HEK293 (cell line): ENCODE measurements around the gene DUS1L.

Experiments used
- CTCF ChIA-PET: fragments of 350-600 bp; formaldehyde crosslinking; extraction: SDS; loops from one replicate; lab custom pipeline; 2021; ENCODE audit warnings: antibody characterized with exemption; lab: Yijun Ruan, JAX
- POLR2A ChIA-PET: fragments of 300-600 bp; formaldehyde crosslinking; extraction: SDS; loops from one replicate; lab custom pipeline; 2020; ENCODE audit warnings: antibody characterized with exemption, inconsistent platforms; lab: Yijun Ruan, JAX
- H3K27ac ChIP-seq: fragments of 200-500 bp; sonication (Bioruptor generic); 2 replicates; pipeline ENCODE4 v1.5.1; 2014; ENCODE audit warnings: low read depth, low read length, control low read depth, inconsistent platforms; ENCODE audit errors: extremely low read depth
- H3K36me3 ChIP-seq, 2 experiments: fragments of 200-500 bp in 1 of 2; sonication (Bioruptor generic) in 1 of 2; 1 replicate in 1 of 2; 2 replicates in 1 of 2; pipeline ENCODE4 v1.5.1; 2014 to 2017; ENCODE audit warnings: inconsistent platforms in 2 of 2, low read length in 2 of 2; ENCODE audit not compliant: control insufficient read depth in 2 of 2, insufficient read depth in 1 of 2
- H3K4me1 ChIP-seq: fragments of 200-500 bp; sonication (Bioruptor generic); 2 replicates; pipeline ENCODE4 v1.5.1; 2014; ENCODE audit warnings: mild to moderate bottlenecking, low read length, inconsistent platforms; ENCODE audit not compliant: control insufficient read depth, insufficient read depth
- H3K4me3 ChIP-seq: 2 replicates; pipeline ENCODE4 v1.5.1; 2011; ENCODE audit warnings: low read depth, mild to moderate bottlenecking, control low read depth, low read length, moderate library complexity
- H3K9me3 ChIP-seq: fragments of 200-500 bp; sonication (Bioruptor generic); 2 replicates; pipeline ENCODE4 v1.5.1; 2014; ENCODE audit warnings: low read depth, low read length, inconsistent platforms; ENCODE audit not compliant: control insufficient read depth, insufficient read depth
- FEZF1 ChIP-seq: fragments of 450-650 bp; formaldehyde crosslinking; IDR thresholded peaks from 2 replicates; pipeline ENCODE4 v1.5.1; 2016; ENCODE audit warnings: missing biosample characterization, missing genetic modification characterization
- HOXA7 ChIP-seq: sonication (generic); formaldehyde crosslinking; IDR thresholded peaks from 2 replicates; pipeline ENCODE4 v1.8.1; 2022; ENCODE audit warnings: missing genetic modification reagents, borderline replicate concordance
- ZBTB48 ChIP-seq: fragments of 450-650 bp; formaldehyde crosslinking; IDR thresholded peaks from 2 replicates; pipeline ENCODE4 v1.5.1; 2016; ENCODE audit warnings: missing biosample characterization, missing genetic modification characterization
- ZNF112 ChIP-seq: fragments of 450-650 bp; formaldehyde crosslinking; IDR thresholded peaks from 2 replicates; pipeline ENCODE4 v1.5.0; 2017; ENCODE audit warnings: missing biosample characterization, missing genetic modification characterization
- ZNF155 ChIP-seq: fragments of 450-650 bp; formaldehyde crosslinking; IDR thresholded peaks from 2 replicates; pipeline ENCODE4 v1.5.1; 2016; ENCODE audit warnings: missing biosample characterization, missing genetic modification characterization
- ZNF16 ChIP-seq: fragments of 450-650 bp; formaldehyde crosslinking; IDR thresholded peaks from 2 replicates; pipeline ENCODE4 v1.5.1; 2016; ENCODE audit warnings: low read depth, missing biosample characterization, missing genetic modification characterization
- ZNF184 ChIP-seq: fragments of 450-650 bp; IDR thresholded peaks from 2 replicates; pipeline ENCODE4 v1.5.1; 2018; ENCODE audit warnings: missing biosample characterization, mild to moderate bottlenecking, missing genetic modification characterization
- ZNF19 ChIP-seq: fragments of 450-650 bp; formaldehyde crosslinking; IDR thresholded peaks from 2 replicates; pipeline ENCODE4; 2016; ENCODE audit warnings: missing biosample characterization, missing genetic modification characterization, low read depth
- ZNF223 ChIP-seq: fragments of 450-650 bp; formaldehyde crosslinking; IDR thresholded peaks from 2 replicates; pipeline ENCODE4 v1.5.1; 2016; ENCODE audit warnings: missing biosample characterization, missing genetic modification characterization
- ZNF274 ChIP-seq, 2 experiments: fragments of 200-500 bp in 1 of 2; fragments of 450-650 bp in 1 of 2; sonication (Bioruptor generic) in 1 of 2; formaldehyde crosslinking in 1 of 2; IDR thresholded peaks; 2 replicates each; pipeline versions ENCODE4 v1.5.1 to v1.6.1; 2014 to 2016; ENCODE audit warnings: borderline replicate concordance in 1 of 2, inconsistent platforms in 1 of 2, low read length in 1 of 2, missing biosample characterization in 1 of 2, missing genetic modification characterization in 1 of 2
- ZNF324 ChIP-seq: fragments of 450-650 bp; formaldehyde crosslinking; IDR thresholded peaks from 2 replicates; pipeline ENCODE4 v1.5.1; 2016; ENCODE audit warnings: missing biosample characterization, missing genetic modification characterization
- ZNF350 ChIP-seq: fragments of 450-650 bp; formaldehyde crosslinking; IDR thresholded peaks from 2 replicates; pipeline ENCODE4 v1.5.0; 2017; ENCODE audit warnings: missing biosample characterization, mild to moderate bottlenecking, missing genetic modification characterization
- ZNF600 ChIP-seq: fragments of 450-650 bp; formaldehyde crosslinking; IDR thresholded peaks from 2 replicates; pipeline ENCODE4 v1.5.1; 2016; ENCODE audit warnings: missing biosample characterization, missing genetic modification characterization
- ZNF670 ChIP-seq: fragments of 450-650 bp; formaldehyde crosslinking; IDR thresholded peaks from 2 replicates; pipeline ENCODE4 v1.5.1; 2016; ENCODE audit warnings: missing biosample characterization, missing genetic modification characterization, low read depth
- ZNF707 ChIP-seq: fragments of 450-650 bp; formaldehyde crosslinking; IDR thresholded peaks from 2 replicates; pipeline ENCODE4 v1.5.1; 2016; ENCODE audit warnings: missing biosample characterization, missing genetic modification characterization
- ZSCAN23 ChIP-seq: fragments of 450-650 bp; formaldehyde crosslinking; IDR thresholded peaks from 2 replicates; pipeline ENCODE4 v1.5.1; 2016; ENCODE audit warnings: missing biosample characterization, missing genetic modification characterization
- ZSCAN30 ChIP-seq: fragments of 450-650 bp; IDR thresholded peaks from 2 replicates; pipeline ENCODE4 v1.5.1; 2018; ENCODE audit warnings: missing biosample characterization, mild to moderate bottlenecking, missing genetic modification characterization, moderate library complexity
- TF ChIP-seq, protein P1 (sequence below): fragments of 450-650 bp; formaldehyde crosslinking; IDR thresholded peaks from 2 replicates; pipeline ENCODE4 v1.5.1; 2016; ENCODE audit warnings: missing biosample characterization, missing genetic modification characterization
- TF ChIP-seq, protein P2 (sequence below): fragments of 450-650 bp; formaldehyde crosslinking; optimal IDR thresholded peaks from 2 replicates; pipeline ENCODE3; 2016; ENCODE audit warnings: missing biosample characterization, mild to moderate bottlenecking, missing genetic modification characterization
- TF ChIP-seq, protein P3 (sequence below): fragments of 450-650 bp; formaldehyde crosslinking; IDR thresholded peaks from 2 replicates; pipeline ENCODE4 v1.5.1; 2016; ENCODE audit warnings: missing biosample characterization, missing genetic modification characterization
- TF ChIP-seq, protein P4 (sequence below): fragments of 450-650 bp; formaldehyde crosslinking; IDR thresholded peaks from 2 replicates; pipeline ENCODE4 v1.5.1; 2016; ENCODE audit warnings: missing biosample characterization, missing genetic modification characterization
- TF ChIP-seq, protein P5 (sequence below): fragments of 450-650 bp; formaldehyde crosslinking; IDR thresholded peaks from 2 replicates; pipeline ENCODE4 v1.5.1; 2016; ENCODE audit warnings: missing biosample characterization, missing genetic modification characterization
- TF ChIP-seq, protein P6 (sequence below): fragments of 450-650 bp; formaldehyde crosslinking; IDR thresholded peaks from 2 replicates; pipeline ENCODE4 v1.5.1; 2016; ENCODE audit warnings: missing biosample characterization, missing genetic modification characterization

Gene DUS1L

DNA sequence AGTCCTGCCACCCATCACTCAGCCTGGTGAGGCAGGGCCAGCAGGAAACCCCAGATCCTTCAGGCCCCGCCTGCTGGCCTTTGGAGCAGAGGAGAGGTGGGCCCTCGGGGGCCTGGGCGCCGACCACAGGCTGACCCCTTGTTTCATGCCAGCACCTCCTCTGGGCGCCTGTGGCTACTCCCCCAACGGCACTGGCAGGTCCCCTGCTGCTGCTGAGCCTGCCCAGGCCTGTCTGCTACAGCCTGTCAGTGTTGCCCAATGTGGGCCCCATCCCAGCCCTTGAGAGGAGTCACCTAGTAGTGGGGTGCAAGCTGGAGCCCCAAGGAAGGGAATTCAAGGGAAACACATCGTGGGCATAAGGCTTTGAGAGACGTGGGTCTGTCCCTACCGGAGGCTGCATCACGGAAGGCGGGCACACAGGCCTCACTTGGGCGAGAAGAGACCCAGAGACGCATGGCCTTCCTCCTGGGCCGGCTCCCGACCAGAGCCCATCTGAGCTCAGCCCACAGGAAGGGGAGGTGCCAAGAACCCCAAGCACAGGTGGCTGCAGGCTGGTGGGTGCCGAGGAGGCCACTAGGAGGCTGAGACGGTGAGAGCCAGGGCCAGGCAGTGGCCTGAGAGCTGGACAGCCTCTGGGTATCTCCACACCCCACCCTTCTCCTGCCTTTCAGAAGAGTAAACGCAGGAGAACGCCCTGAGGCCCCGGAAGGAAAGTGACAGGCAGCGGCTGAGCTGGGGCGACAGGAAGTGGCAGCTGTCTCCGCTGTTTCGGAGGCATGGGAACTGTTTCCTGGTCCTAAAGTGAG, 40.5 kb upstream of the DUS1L start:
- ChIA-PET CTCF (interaction anchor here (0.5 to 1.3 kb wide), 13 partner anchors 8 to 805 kb away, joined by 3 to 13 read pairs (median 4); no protein-coding TSS in a partner anchor), POLR2A (interaction anchor here (1.0 to 2.8 kb wide), 10 partner anchors 8 to 147 kb away, joined by 3 to 14 read pairs (median 4); partner anchors contain the start of genes DCXR, FASN and RAC3)
- Histone ChIP-seq H3K9me3 (no peaks in the 10 kb centered on the region), H3K27ac (peak overlapping the region; percentile 64), H3K36me3 (peaks cover 0 to 3% of the 10 kb centered on the region in 2 experiments; a peak in 2 of 3 replicates), H3K4me3 (no peak overlapping the region), H3K4me1 (peaks cover 10% of the 10 kb centered on the region)
- TF ChIP-seq, protein P1, sequence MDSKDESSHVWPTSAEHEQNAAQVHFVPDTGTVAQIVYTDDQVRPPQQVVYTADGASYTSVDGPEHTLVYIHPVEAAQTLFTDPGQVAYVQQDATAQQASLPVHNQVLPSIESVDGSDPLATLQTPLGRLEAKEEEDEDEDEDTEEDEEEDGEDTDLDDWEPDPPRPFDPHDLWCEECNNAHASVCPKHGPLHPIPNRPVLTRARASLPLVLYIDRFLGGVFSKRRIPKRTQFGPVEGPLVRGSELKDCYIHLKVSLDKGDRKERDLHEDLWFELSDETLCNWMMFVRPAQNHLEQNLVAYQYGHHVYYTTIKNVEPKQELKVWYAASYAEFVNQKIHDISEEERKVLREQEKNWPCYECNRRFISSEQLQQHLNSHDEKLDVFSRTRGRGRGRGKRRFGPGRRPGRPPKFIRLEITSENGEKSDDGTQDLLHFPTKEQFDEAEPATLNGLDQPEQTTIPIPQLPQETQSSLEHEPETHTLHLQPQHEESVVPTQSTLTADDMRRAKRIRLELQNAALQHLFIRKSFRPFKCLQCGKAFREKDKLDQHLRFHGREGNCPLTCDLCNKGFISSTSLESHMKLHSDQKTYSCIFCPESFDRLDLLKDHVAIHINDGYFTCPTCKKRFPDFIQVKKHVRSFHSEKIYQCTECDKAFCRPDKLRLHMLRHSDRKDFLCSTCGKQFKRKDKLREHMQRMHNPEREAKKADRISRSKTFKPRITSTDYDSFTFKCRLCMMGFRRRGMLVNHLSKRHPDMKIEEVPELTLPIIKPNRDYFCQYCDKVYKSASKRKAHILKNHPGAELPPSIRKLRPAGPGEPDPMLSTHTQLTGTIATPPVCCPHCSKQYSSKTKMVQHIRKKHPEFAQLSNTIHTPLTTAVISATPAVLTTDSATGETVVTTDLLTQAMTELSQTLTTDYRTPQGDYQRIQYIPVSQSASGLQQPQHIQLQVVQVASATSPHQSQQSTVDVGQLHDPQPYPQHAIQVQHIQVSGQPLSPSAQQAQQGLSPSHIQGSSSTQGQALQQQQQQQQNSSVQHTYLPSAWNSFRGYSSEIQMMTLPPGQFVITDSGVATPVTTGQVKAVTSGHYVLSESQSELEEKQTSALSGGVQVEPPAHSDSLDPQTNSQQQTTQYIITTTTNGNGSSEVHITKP = no peak
- no peak for TF ChIP-seq ZNF670 (tag by site-specific recombination)
- no peak for TF ChIP-seq FEZF1 (tag by site-specific recombination)
- TF ChIP-seq HOXA7 (CRISPR knock-in tag) = no peak
- TF ChIP-seq ZNF155 (tag by site-specific recombination) = no peak
- peak; percentile 51; the same call in 1 of the 2 replicates for TF ChIP-seq ZNF324 (tag by site-specific recombination)
- TF ChIP-seq, protein P2, sequence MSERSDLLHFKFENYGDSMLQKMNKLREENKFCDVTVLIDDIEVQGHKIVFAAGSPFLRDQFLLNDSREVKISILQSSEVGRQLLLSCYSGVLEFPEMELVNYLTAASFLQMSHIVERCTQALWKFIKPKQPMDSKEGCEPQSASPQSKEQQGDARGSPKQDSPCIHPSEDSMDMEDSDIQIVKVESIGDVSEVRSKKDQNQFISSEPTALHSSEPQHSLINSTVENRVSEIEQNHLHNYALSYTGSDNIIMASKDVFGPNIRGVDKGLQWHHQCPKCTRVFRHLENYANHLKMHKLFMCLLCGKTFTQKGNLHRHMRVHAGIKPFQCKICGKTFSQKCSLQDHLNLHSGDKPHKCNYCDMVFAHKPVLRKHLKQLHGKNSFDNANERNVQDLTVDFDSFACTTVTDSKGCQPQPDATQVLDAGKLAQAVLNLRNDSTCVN (tag by site-specific recombination) = no peak
- TF ChIP-seq ZNF274 (IDR thresholded peaks at IDR 0.05; ENCODE audit: low read length) = no peak
- no peak for TF ChIP-seq ZNF274 (tag by site-specific recombination; IDR thresholded peaks at IDR 0.05; ENCODE audit: borderline replicate concordance)
- TF ChIP-seq ZSCAN30 (tag by site-specific recombination) = no peak
- TF ChIP-seq, protein P3, sequence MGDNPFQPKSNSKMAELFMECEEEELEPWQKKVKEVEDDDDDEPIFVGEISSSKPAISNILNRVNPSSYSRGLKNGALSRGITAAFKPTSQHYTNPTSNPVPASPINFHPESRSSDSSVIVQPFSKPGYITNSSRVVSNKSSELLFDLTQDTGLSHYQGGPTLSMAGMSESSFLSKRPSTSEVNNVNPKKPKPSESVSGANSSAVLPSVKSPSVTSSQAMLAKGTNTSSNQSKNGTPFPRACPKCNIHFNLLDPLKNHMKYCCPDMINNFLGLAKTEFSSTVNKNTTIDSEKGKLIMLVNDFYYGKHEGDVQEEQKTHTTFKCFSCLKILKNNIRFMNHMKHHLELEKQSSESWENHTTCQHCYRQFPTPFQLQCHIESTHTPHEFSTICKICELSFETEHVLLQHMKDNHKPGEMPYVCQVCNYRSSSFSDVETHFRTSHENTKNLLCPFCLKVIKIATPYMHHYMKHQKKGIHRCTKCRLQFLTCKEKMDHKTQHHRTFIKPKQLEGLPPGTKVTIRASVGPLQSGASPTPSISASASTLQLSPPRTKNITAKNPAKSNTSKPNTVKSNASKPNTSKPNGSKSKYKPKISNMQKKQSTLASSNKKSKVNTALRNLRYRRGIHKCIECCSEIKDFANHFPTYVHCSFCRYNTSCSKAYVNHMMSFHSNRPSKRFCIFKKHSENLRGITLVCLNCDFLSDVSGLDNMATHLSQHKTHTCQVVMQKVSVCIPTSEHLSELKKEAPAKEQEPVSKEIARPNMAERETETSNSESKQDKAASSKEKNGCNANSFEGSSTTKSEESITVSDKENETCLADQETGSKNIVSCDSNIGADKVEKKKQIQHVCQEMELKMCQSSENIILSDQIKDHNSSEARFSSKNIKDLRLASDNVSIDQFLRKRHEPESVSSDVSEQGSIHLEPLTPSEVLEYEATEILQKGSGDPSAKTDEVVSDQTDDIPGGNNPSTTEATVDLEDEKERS (tag by site-specific recombination) = no peak
- no peak for TF ChIP-seq ZNF16 (tag by site-specific recombination)
- TF ChIP-seq ZBTB48 (tag by site-specific recombination) = peak; percentile 47; the same call in 1 of the 2 replicates
- no peak for TF ChIP-seq ZNF184 (tag by site-specific recombination)
- no peak for TF ChIP-seq ZNF19 (tag by site-specific recombination)
- TF ChIP-seq, protein P4, sequence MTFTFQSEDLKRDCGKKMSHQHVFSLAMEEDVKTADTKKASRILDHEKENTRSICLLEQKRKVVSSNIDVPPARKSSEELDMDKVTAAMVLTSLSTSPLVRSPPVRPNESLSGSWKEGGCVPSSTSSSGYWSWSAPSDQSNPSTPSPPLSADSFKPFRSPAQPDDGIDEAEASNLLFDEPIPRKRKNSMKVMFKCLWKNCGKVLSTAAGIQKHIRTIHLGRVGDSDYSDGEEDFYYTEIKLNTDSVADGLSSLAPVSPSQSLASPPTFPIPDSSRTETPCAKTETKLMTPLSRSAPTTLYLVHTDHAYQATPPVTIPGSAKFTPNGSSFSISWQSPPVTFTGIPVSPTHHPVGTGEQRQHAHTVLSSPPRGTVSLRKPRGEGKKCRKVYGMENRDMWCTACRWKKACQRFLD (tag by site-specific recombination) = no peak
- TF ChIP-seq ZNF600 (tag by site-specific recombination) = peak; percentile 90
- TF ChIP-seq ZNF223 (tag by site-specific recombination) = no peak
- TF ChIP-seq ZNF707 (tag by site-specific recombination) = no peak
- TF ChIP-seq, protein P5, sequence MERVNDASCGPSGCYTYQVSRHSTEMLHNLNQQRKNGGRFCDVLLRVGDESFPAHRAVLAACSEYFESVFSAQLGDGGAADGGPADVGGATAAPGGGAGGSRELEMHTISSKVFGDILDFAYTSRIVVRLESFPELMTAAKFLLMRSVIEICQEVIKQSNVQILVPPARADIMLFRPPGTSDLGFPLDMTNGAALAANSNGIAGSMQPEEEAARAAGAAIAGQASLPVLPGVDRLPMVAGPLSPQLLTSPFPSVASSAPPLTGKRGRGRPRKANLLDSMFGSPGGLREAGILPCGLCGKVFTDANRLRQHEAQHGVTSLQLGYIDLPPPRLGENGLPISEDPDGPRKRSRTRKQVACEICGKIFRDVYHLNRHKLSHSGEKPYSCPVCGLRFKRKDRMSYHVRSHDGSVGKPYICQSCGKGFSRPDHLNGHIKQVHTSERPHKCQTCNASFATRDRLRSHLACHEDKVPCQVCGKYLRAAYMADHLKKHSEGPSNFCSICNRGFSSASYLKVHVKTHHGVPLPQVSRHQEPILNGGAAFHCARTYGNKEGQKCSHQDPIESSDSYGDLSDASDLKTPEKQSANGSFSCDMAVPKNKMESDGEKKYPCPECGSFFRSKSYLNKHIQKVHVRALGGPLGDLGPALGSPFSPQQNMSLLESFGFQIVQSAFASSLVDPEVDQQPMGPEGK (tag by site-specific recombination) = no peak; the same call in 1 of the 2 replicates
- TF ChIP-seq ZSCAN23 (tag by site-specific recombination) = no peak
- TF ChIP-seq ZNF112 (tag by site-specific recombination) = no peak
- no peak for TF ChIP-seq ZNF350 (tag by site-specific recombination)
- TF ChIP-seq, protein P6, sequence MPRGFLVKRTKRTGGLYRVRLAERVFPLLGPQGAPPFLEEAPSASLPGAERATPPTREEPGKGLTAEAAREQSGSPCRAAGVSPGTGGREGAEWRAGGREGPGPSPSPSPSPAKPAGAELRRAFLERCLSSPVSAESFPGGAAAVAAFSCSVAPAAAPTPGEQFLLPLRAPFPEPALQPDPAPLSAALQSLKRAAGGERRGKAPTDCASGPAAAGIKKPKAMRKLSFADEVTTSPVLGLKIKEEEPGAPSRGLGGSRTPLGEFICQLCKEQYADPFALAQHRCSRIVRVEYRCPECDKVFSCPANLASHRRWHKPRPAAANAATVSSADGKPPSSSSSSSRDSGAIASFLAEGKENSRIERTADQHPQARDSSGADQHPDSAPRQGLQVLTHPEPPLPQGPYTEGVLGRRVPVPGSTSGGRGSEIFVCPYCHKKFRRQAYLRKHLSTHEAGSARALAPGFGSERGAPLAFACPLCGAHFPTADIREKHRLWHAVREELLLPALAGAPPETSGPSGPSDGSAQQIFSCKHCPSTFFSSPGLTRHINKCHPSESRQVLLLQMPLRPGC (tag by site-specific recombination) = no peak
